GM18498 (cell line): ENCODE measurements around the gene DHRS2.

ENCODE experiments used
- ATAC-seq: cut with Tn5 transposase; IDR thresholded peaks from one replicate; pipeline ENCODE4 v1.9.1; 2021; ENCODE audit warnings: mild to moderate bottlenecking, moderate library complexity; ENCODE audit not compliant: unreplicated experiment

DHRS2 gene

DNA sequence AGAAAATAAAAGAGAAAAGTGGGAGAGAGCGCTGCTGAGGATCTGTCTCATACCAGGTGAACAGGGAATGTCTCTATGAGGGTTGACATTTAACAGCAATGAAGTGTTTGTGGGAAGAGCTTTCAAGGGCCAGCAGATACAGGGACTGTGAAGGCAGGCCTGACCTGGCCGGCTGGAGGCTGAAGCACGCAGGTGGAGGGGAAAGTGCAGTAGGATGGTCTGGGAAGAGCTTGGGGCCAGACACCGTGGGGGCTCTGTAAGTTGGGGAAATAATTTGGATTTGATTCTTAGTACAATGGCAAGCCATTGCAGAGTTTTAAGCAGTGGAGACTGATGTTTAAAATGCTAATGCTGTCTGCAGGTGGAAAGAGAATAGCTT, 23.8 kb upstream of the DHRS2 start:
- no peak for ATAC-seq

DNA sequence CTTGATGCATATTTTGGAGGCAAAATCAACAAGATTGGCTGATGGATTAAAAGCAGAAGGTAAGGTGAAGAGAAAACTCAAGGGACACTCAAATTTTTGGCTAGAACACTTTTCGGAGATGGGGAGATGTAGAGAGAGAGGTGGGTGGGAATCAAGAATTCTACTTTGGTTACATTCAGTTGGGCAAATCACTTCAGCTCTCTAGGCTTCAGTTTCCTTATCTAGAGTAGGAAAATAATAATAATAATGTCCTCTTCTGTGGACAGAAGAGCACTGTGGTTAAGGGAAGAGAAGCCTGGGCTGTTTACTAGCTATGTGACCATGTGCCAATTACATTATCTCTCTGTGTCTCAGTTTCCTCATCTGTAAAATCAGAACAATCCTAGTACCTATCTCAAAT, 23.4 kb upstream of the DHRS2 start:
- no peak for ATAC-seq

DNA sequence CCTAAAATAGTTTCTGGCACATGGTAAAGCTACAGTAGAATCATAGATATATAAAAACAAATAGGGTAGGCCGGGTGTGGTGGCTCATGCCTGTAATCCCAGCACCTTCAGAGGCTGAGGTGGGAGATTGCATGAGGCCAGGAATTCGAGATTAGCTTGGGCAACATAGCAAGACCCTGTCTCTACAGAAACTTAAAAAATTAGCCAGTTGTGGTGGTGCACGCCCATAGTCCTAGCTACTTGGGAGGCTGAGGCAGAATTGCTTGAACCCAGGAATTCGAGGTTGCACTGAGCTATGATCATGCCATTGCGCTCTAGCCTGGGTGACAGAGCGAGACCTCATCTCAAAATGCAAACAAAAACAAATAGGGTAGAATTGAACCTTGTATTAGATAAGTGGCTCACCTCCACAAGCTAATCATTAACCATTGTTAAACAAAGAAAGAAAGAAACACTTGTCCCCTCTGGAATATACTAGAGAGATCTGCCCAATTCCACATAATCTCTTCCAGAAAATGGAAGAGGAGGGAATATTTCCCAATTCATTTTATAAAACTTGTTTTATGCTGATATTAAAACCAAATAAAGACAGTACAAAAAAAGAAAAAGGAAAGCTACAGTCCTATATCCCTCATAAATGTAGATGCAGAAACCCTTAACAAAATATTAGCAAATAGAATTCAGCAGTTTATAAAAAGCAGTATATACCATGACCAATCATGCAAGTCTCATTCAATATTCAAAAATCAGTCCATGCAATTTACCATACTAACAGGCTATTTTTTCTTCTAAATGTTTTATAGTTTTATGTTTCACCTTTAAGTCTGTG, 22.7 kb upstream of the DHRS2 start:
- ATAC-seq = no peak

DNA sequence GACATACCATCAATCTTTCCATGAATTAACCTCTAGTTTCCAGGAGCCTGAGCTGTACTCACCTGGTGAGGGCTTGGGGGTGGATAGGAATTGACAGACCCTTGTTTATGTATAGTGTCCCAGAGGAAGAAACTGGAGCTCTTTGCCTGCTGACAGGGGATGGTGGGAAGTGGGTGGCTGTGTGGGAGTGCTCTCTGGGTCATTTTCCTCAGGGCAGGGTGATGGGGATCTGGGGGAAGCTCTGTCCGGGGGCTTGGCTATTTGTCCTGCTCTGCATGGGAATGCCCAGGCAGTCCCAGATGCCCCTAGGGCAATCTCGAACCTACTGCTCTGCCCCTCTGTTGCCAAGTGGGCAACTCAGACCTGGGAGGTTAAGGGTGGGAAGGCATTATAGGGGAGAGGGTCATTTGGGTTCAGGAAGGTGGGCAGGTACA, 21.8 kb upstream of the DHRS2 start:
- no peak for ATAC-seq

DNA sequence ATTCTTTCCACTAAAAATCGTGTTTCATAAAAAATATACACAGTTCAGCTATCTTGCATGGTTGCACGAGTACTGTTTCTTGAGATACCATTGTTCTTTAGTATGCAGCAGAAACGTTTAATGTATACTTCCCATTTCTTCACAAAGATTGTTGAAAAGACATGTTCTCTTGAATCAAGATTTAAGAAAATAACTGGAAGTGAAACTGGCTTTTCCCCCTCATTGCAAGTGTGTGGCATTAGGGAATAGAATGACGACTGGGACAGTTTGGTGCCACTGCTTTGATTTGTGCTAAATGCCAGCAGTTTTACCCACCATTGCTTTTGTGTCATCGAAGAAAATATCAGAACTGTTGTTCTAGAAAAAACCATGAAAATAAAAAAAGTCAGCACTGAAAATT, 20.3 kb upstream of the DHRS2 start:
- no peak for ATAC-seq

DNA sequence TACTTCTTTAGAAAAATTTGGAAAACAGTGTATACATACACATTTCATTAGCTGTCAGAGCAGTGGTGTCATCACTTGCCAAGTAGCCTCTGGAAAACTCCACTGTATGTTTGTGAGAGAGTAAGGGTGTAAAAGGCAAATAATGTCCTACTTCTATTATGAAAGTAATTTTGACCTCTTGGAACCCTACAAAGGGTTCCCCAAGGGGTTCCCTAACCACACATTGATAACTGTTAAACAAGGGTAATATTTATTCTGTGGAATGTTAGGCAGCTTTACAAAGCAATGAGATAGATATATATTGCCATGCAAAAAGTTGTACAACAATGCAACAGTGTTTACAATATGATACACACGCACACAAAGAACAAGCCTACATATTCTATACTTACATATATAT, 18.6 kb upstream of the DHRS2 start:
- ATAC-seq = no peak

DNA sequence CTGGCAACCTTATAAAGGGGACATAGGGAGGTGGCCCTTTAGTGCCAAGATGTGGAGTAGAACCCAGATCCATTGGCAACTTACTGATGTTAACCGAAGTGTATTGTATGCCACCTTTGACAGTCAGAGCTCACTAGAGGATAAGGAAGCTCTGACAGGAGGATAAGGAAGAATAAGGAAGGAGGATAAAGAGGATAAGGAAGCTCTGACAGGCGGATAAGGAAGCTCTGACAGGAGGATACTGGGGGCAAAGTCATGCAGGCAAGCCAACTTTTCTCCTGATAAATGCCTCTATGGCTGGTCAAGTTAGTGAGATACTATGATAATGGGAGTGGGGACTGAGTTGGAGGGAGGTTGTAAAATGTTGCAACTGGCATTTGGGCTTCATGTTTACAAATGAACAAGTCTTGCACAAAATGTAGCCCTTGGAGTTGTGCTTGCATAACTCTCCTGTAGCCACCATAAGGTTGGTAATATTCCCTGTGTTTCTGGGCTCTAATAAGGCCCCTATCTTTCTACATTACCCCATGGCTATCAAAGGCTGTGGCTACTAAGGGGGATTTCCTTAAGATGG, 17.7 kb upstream of the DHRS2 start:
- ATAC-seq = no peak

DNA sequence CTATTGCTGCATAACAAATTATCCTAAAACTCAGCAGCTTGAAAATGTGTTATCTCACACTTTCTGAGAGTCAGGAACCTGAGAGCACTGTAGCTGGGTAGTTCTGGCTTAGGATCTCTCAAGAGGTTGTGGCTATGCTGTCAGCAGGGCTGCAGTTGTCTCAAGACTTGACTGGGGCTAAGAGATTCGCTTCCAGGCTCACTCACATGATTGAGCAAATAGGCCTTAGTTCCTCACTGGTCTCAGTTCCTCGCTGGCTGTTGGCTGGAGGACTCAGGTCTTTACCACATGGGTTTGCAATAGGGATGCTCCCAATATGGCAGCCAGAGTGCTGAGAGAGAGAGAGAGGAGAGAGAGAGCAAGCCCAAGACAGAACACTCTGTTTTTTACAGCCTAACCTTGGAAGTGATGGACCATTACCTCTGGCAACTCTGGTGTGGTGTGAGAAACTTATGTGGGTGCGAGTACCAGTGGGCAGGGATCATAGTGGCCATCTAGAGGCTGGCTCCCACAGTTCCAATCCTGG, 15.9 kb upstream of the DHRS2 start:
- no peak for ATAC-seq

DNA sequence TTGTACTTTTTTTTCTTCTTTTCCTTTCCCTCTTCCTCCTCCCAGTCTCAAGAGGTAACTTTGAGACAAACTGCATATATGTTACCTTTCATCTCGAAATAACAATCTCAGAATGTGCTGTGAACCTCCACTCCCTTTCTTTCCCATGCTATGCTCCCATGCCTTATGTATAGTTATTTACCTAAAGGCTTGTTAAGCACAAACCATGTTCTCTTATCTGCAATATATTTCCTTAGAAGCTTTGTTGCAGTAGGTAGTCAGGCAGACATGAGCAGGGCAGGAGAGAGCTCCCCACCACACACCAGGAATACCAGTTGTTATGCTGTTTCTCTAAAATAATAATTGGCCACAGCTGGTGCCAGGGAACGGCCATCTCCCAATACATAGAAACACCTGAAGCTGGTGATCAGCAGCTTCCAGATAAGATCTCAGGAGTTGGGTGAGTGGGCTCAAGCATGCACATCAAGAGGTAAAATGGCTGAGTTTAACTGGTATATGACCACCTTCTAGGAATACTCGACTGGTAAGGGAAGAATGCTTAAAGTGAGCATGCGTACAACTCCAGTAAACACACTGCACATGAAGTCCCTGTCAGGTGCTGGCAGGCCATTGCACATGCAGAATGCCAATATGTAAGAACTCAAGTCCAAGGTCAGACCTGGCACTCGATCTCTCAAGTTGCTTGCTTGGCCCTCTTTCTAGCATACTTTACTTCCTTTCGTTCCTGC, 14.8 kb upstream of the DHRS2 start:
- no peak for ATAC-seq

DNA sequence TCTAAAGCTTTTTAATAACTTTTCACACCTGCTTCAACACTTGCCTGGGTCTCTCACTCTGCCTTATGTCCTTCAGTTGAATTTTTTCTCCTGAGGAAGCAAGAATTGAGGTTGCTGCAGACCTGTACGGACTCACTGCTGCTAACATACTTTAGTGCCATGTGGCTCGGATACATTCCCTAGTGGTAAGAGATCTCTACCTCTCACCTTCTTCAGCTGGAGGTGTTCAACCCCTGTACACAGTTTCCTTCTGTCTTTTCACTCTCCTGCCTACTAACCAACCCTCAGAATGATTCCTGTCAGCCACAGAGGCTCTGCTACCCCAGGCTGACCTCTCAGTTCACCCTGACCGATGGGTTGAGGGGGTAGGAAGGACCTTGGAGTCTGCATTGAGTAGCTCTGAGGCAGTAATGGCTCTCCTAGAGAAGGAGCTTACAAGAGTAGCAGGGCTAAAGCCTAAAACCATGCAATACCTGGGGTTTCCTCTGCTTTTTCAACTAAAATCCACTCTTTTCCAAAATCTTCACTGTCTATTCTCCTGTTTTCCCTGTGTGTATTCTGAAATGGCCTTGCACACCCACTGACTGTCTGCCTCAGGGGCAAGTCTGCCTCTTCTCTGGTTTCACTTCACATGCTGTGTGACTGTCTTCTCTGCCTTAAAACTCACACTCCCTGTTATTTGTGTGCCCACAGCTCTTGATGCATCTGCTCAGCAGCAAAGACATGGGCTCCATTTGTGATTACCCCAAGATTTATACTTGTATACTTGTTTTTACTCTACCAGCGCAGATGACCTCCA, 14.0 kb upstream of the DHRS2 start:
- no peak for ATAC-seq

DNA sequence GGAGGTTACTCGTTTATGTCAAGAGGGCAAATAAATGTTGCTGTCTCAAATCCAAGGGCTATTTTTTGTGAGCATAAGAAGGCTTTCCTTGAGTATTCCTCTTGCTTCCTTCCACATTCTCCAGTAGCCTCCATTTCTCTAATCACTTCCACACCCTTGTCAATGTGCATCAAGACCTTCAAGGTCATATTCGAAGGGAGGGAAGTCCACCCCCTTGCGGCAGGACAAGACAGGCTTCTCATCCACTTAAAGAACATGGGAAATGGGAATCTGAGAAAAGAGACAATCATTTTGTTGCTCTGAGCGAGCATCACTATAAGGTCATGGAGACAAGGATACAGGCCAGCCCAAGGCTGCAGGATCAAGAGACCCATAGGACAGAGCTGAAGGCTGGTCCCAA, 13.2 kb upstream of the DHRS2 start:
- ATAC-seq = no peak

DNA sequence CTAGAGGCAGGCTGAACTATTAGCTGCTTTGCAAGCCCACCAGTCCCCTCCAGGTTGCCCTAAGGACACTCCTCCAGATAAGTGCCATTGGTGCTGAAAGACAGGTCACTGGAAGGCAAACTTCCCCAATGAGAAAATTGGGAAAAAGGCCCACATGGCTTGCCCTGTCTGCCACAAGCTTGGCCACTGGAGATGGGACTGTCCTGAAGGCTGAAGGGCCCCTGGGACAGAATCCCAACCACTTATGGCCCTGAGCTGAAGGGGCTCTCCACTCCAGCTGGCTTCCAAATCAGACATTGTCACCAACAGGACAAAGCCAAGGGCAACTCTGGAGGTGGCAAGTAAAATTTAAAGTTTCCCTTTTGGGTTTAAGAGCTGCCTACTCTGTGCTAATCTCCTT, 12.2 kb upstream of the DHRS2 start:
- no peak for ATAC-seq

DNA sequence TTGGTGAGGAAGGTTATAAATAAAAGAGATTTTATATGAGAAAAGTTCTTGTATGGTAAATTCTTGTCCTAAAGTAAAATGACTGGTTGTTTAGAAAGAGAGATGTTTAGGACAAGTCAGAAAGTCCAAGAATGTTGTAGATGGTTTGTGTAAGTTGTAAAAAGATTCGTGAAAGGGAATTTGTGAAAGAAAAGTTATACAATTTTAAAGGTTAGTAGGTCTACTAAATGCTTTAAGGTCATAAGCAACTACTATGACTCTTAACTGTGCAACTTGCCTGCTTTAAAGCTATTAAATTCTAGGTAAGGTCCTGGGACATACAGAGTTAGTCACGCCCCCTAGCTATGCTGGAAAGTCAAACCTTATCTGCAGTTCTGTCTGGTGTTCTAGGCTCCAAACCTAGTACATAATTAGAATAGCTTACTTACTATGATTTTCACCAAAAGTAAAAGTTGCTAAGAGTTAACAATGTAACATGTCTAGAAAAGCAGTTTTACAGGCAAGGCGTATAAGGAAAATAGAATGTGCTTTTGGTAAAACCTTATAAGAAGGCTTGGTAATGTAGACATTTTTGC, 11.2 kb upstream of the DHRS2 start:
- ATAC-seq = no peak

DNA sequence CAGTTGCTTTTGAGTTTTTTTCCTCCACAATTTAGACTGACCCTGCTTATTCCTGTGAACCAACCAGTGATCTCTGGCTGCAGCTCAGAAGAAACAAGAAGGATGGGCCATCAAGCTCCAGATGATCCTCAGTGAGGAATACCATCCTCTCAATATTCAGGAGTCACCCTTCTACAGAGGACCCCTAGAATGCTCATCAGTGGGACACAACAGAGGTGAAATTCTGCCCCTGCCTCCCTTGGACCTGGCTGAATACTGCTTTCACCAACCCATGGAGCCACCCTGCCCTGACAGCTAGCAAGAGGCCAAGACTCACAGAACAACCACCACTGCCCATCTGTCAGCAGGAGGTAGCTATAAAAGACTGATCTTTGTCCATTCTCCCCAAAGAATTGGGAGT, 9.2 kb upstream of the DHRS2 start:
- no peak for ATAC-seq

DNA sequence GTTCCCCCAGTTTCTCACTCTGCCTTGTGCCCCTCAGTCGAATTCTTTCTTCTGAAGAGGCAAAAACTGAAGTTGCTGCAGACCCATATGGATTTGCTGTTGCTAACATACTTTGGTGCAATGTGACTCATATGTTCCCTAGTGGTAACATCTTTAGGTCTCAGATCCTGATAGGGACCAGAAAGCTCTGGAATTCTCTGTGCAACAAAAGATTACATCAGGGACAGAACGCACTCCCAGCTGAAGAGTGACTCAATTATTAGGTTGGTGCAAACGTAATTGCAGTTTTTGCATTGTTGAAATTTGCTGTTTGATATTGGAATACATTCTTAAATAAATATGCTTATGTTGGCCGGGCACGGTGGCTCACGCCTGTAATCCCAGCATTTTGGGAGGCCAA, 8.2 kb upstream of the DHRS2 start:
- ATAC-seq = no peak

DNA sequence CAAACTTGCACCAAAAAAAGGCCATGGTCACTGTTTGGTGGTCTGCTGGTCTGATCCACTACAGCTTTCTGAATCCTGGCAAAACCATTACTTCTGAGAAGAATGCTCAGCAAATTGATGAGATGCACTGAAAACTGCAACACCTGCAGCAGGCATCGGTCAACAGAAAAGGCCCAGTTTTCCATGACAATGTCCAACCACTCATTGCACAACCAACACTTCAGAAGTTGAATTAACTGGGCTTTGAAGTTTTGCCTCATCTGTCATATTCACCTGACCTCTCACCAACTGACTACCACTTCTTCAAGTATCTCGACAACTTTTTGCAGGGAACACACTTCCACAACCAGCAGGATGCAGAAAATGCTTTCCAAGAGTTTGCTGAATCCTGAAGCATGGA, 7.0 kb upstream of the DHRS2 start:
- ATAC-seq = no peak

DNA sequence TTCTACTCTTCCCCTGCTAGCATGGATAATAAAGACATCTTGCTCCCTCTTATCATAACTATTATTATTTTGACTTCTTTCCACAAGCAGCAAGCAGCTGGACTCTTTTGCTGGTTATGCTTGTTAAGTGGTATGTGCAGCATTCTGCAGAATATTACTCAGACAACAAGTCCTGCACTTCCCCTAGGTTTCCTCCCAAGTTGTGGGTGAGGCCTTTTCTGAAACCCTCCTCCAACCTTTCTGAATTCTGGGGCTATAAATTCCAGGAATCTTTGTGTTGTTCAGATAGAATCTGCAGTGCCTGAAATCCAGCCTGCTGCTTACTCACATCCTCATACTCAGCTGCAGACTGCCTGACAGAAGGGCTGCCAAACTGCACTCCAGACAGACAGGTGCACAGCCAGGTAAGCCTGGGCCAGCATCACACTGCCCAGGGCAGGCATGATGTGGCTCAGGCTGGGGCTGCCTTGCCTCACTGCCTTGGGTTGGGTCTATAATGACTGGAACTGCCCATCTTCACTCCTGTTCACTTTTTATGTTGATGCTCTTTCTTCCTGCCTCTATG, 6.2 kb upstream of the DHRS2 start:
- ATAC-seq = no peak

DNA sequence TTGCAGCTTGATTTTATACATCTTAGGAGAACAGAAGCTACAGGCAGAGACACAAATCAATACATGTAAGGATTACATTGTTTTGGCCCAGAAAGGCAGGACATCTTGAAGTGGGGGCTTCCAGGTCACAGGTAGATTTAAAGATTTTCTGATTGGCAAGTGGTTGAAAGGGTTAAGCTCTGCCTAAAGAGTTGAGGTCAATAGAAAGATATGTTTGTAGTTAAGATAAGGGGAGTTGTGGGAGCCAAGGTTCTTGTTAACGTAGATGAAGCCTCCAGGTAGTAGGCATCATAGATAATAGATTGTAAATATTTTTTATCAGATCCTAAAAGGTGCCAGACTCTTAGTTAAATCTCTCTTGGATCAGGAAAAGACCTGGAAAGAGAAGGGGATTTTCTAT, 5.5 kb upstream of the DHRS2 start:
- ATAC-seq = no peak

DNA sequence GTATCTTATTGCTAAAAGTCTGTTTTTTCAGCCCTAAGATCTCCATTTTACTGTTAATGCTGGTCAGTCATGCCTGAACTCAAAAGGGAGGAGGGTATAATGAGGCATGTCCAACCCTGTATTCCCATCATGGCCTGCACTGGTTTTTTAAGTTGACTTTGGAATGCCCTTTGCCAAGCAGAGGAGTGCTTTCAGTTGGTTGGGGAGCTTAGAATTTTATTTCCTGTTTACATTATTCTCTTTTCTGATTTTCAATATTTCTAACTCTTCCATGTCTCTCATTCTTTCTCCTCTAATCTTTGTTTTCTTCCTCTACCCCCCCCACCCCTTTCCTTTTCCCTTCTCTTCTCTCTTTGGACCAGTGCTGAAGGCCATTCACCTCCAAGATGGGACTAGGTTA, 4.9 kb upstream of the DHRS2 start:
- ATAC-seq = no peak

DNA sequence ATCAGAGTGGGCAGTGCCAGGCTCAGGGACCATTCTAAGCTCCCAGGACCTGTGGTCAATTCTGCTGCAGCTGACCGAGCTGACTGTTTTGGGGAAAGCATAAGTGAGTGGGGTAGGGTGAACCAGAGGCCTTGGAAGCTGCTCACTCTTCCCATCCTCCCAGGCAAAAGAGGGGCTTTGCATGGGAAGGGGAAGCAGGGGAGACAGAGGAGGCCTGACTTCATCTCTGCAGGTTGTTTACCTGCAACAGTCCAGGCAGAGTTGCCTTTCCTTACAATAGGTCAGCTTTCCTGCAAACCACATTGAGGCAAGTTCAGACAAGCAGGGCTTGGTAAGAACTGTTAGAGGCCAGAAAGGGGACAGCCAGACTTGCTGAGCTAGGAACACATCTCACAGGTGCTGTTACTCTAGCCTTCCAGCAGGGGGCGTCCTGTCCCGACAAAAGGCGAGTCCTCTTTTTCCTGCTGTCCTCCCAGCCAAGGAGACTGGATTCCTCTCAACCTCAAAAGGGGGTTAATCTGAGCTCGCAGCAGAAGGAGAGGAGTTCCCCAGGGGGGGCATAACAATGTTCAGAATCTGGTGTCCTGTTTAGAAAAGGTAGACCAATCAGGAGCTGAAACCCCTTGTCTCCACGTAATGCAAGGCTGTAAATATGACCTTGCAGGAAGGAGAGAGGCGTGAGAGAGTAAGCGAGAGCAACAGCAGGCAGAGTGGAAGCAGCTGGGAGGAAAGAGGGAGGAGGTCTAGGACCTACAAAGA, 4.3 kb upstream of the DHRS2 start:
- ATAC-seq = peak; percentile 76
